Testis (tissue), 2 donors: ENCODE results near the gene NRL.

Experiments used
- CTCF ChIP-seq, 3 experiments: fragments of 450-650 bp in 2 of 3; fragments of 200-600 bp in 1 of 3; sonication (generic) in 1 of 3; IDR thresholded peaks; one replicate each; pipeline ENCODE4 v1.5.1; 2016 to 2019; ENCODE audit warnings: antibody characterized with exemption in 3 of 3, mild to moderate bottlenecking in 2 of 3, moderate library complexity in 1 of 3
- POLR2A ChIP-seq: fragments of 450-650 bp; IDR thresholded peaks from one replicate; pipeline ENCODE4 v1.6.1; 2017; ENCODE audit warnings: antibody characterized with exemption, mild to moderate bottlenecking, moderate library complexity

GRCh38 chr14:24110060-24110459, 4.7 kb downstream of the NRL start:
- TF ChIP-seq CTCF (IDR thresholded peaks at IDR 0.05) (no peak), POLR2A (no peak)
